GM13977 (cell line): ENCODE measurements around the gene DYNC1H1.

Experiments used
- DNase-seq: peaks from one replicate; pipeline ENCODE4 v3.0.0; 2012; ENCODE audit warnings: low spot score
- CTCF ChIP-seq: IDR thresholded peaks from 2 replicates; pipeline ENCODE4 v1.5.1; 2012; ENCODE audit warnings: mild to moderate bottlenecking, control low read depth; ENCODE audit not compliant: insufficient read depth; ENCODE audit errors: extremely low read depth, missing control alignments
- in situ Hi-C: fragments of 300-500 bp; cut with MboI; formaldehyde crosslinking; loops from one replicate; pipeline ENCODE4 v1.12.0; 2022; ENCODE audit warnings: low sequenced_read_pairs, low pct_unique_long_range_greater_than_20kb, mixed read lengths, inconsistent platforms; ENCODE audit not compliant: unreplicated experiment

Gene DYNC1H1

GRCh38 chr14:102034301-102034700 lies 69.9 kb downstream of the DYNC1H1 start:
- DNase-seq, result no peak
- in situ Hi-C loops, result no loop called here
- no peak for TF ChIP-seq CTCF

GRCh38 chr14:102035914-102036313 lies 71.5 kb downstream of the DYNC1H1 start:
- no peak for DNase-seq
- in situ Hi-C loops, result no loop called here
- no peak for TF ChIP-seq CTCF

GRCh38 chr14:102037686-102038085 lies 73.3 kb downstream of the DYNC1H1 start:
- in situ Hi-C loops, result no loop called here
- no peak for DNase-seq
- no peak for TF ChIP-seq CTCF

- DNase-seq, result no peak
- in situ Hi-C loops, result no loop called here
- TF ChIP-seq CTCF, result no peak
Observed at GRCh38 chr14:102039157-102039556, 74.8 kb downstream of the DYNC1H1 start.

GRCh38 chr14:102040153-102040552 lies 75.8 kb downstream of the DYNC1H1 start:
- DNase-seq, result no peak
- in situ Hi-C loops, result no loop called here
- TF ChIP-seq CTCF, result no peak

- in situ Hi-C loops, result no loop called here
- no peak for TF ChIP-seq CTCF
- no peak for DNase-seq
Observed at GRCh38 chr14:102042699-102043098, 78.3 kb downstream of the DYNC1H1 start.
